NT2/D1 (cell line): Measurements from ENCODE around the gene TM4SF5.

ENCODE experiments used
- SUZ12 ChIP-seq: IDR thresholded peaks from 2 replicates; pipeline ENCODE4 v1.6.1; 2011; ENCODE audit not compliant: insufficient read length, insufficient read depth; ENCODE audit errors: extremely low read depth
- YY1 ChIP-seq: IDR thresholded peaks from 2 replicates; pipeline ENCODE4 v1.6.1; 2011; ENCODE audit not compliant: insufficient read length, insufficient read depth

GRCh38 chr17:4771519-4772234 lies at the start of gene TM4SF5:
- TF ChIP-seq SUZ12 (no peak), YY1 (no peak)
